Body of pancreas (tissue), 4 donors: ENCODE results near the gene C19orf47. TPM values are rescaled to one million over a fixed set of nuclear protein-coding genes. Genes with fewer than 3 reads are reported as not detected.

Source experiments
- ATAC-seq: fragments of 150-250 bp; one replicate; pipeline ENCODE4 v1.9.1; 2016
- DNase-seq, 4 donors: peaks; one replicate each; pipeline ENCODE4 v3.0.0-alpha.2; 2019
- H3K27ac ChIP-seq, 4 donors: fragments of 200-600 bp; sonication (generic); 1 replicate in 3 of 4; 2 replicates in 1 of 4; pipeline versions ENCODE4 v1.5.1 to v1.6.1; 2016 to 2019; ENCODE audit warnings: mild to moderate bottlenecking in 1 of 4, mixed read lengths in 1 of 4, moderate library complexity in 1 of 4
- H3K27me3 ChIP-seq, 2 donors: fragments of 200-600 bp; sonication (generic); one replicate each; pipeline ENCODE4 v1.6.0; 2016; ENCODE audit warnings: mild to moderate bottlenecking in 1 of 2
- H3K36me3 ChIP-seq, 2 donors: fragments of 200-600 bp; sonication (generic); replicated peaks in 1 of 2; 2 replicates each; pipeline ENCODE4 v1.5.1; 2016; ENCODE audit warnings: low read depth in 2 of 2; ENCODE audit not compliant: insufficient read depth in 1 of 2
- H3K4me1 ChIP-seq: fragments of 200-600 bp; sonication (generic); one replicate; pipeline ENCODE4 v1.6.0; 2016
- H3K4me3 ChIP-seq, 2 donors: fragments of 200-600 bp; sonication (generic); 1 replicate in 1 of 2; 2 replicates in 1 of 2; pipeline ENCODE4 v1.5.1; 2016 to 2019
- H3K9me3 ChIP-seq, 3 donors: fragments of 200-600 bp; sonication (generic); 1 replicate in 2 of 3; 2 replicates in 1 of 3; pipeline ENCODE4 v1.5.1; 2016
- CTCF ChIP-seq, 7 experiments: fragments of 450-650 bp in 4 of 7; fragments of 200-600 bp in 3 of 7; sonication (generic) in 3 of 7; IDR thresholded peaks; one replicate each; pipeline ENCODE4 v1.5.1; 2016 to 2019; ENCODE audit warnings: antibody characterized with exemption in 7 of 7
- POLR2A ChIP-seq, 3 donors: fragments of 450-650 bp; IDR thresholded peaks; one replicate each; pipeline ENCODE4 v1.6.1; 2016; ENCODE audit warnings: antibody characterized with exemption in 3 of 3, mild to moderate bottlenecking in 2 of 3
- WGBS, 2 donors: methylation state at CpG; one replicate each; pipeline ENCODE4 v1.1.5; 2017; 5-methylcytosine and 5-hydroxymethylcytosine counted together
- intact Hi-C: fragments of 100-400 bp; cut with DNase I; formaldehyde crosslinking; loops from one replicate; pipeline ENCODE4 v1.15.1; 2023
- total RNA-seq, 2 donors: library from RNA; depleted of rRNA; stranded (reverse); fragments of >200 nt; gene quantifications; one replicate each; pipeline ENCODE4 v1.1.0, GENCODE V29; 2016

Gene C19orf47
- 10 to 100 TPM in 1 of 2 donors, 1 to 10 TPM in 1; 3.9 to 19.8 TPM for total RNA-seq

GRCh38 chr19:40348125-40348913 lies at the start of gene C19orf47, which contains the start of gene PLD3:
Gene C19orf47 (minus strand): TSS chr19:40348397. CDS start chr19:40341857, 6,540 bp downstream.
Gene PLD3 (plus strand): TSS chr19:40348695. CDS start chr19:40366484, 17,789 bp downstream.
- Histone ChIP-seq H3K4me3 (peak within 1 kb of the TSS; percentile 68 to 69), H3K27me3 (no peaks in the 10 kb centered on the region), H3K36me3 (no peaks in the 10 kb centered on the region), H3K4me1 (peaks cover 18% of the 10 kb centered on the region), H3K27ac (peak within 1 kb of the TSS in 3 of 4 donors; percentile 58 to 87 (median 64)), H3K9me3 (no peaks in the 10 kb centered on the region)
- 0 to 1% methylated on average over 13 to 74 of the region's 77 CpGs for WGBS, 2 donors
- peak; percentile 99 to 100 (median 100) for DNase-seq
- TF ChIP-seq CTCF (IDR thresholded peaks at IDR 0.05) (peak in 1 of 7 experiments; percentile 47), POLR2A (IDR thresholded peaks at IDR 0.05) (peak; percentile 73 to 93 (median 90))
- intact Hi-C loops, result no loop called here
- ATAC-seq, result peak; percentile 99

GRCh38 chr19:40397568-40397906 lies 49.3 kb upstream of the C19orf47 start:
- Histone ChIP-seq H3K4me3 (no peak overlapping the region), H3K9me3 (no peaks in the 10 kb centered on the region), H3K4me1 (no peaks in the 10 kb centered on the region), H3K36me3 (no peaks in the 10 kb centered on the region), H3K27me3 (no peaks in the 10 kb centered on the region), H3K27ac (no peak overlapping the region)
- DNase-seq, result no peak
- intact Hi-C loops, result no loop called here
- 90 to 100% methylated on average over 4 to 22 of the region's 22 CpGs for WGBS, 2 donors
- TF ChIP-seq POLR2A (IDR thresholded peaks at IDR 0.05) (no peak), CTCF (IDR thresholded peaks at IDR 0.05) (no peak)
- no peak for ATAC-seq

- TF ChIP-seq CTCF (IDR thresholded peaks at IDR 0.05) (no peak), POLR2A (IDR thresholded peaks at IDR 0.05) (no peak)
- Histone ChIP-seq H3K27me3 (no peaks in the 10 kb centered on the region), H3K27ac (no peak overlapping the region), H3K4me3 (no peak overlapping the region), H3K9me3 (no peaks in the 10 kb centered on the region), H3K4me1 (no peaks in the 10 kb centered on the region), H3K36me3 (no peaks in the 10 kb centered on the region)
- 79 to 83% methylated on average over 1 to 14 of the region's 20 CpGs for WGBS, 2 donors
- ATAC-seq (no peak), DNase-seq (no peak)
- intact Hi-C loops, result no loop called here
Observed at GRCh38 chr19:40396886-40397567, 48.8 kb upstream of the C19orf47 start.

- intact Hi-C loops, result no loop called here
- ATAC-seq (no peak), DNase-seq (no peak)
- 85 to 92% methylated on average over 9 to 14 of the region's 14 CpGs for WGBS, 2 donors
- H3K36me3 ChIP-seq, result no peaks in the 10 kb centered on the region
- no peak overlapping the region for H3K4me3 ChIP-seq
- no peaks in the 10 kb centered on the region for H3K4me1 ChIP-seq
- no peaks in the 10 kb centered on the region for H3K9me3 ChIP-seq
- TF ChIP-seq POLR2A (IDR thresholded peaks at IDR 0.05) (no peak), CTCF (IDR thresholded peaks at IDR 0.05) (no peak)
- no peaks in the 10 kb centered on the region for H3K27me3 ChIP-seq
- H3K27ac ChIP-seq, result no peak overlapping the region
Observed at GRCh38 chr19:40395956-40396355, 47.8 kb upstream of the C19orf47 start.
